ENCODE results near the gene C2orf92.
A peak's percentile ranks its signal among the peaks of the same experiment; 100 is the strongest.

The C2orf92 gene

DNA sequence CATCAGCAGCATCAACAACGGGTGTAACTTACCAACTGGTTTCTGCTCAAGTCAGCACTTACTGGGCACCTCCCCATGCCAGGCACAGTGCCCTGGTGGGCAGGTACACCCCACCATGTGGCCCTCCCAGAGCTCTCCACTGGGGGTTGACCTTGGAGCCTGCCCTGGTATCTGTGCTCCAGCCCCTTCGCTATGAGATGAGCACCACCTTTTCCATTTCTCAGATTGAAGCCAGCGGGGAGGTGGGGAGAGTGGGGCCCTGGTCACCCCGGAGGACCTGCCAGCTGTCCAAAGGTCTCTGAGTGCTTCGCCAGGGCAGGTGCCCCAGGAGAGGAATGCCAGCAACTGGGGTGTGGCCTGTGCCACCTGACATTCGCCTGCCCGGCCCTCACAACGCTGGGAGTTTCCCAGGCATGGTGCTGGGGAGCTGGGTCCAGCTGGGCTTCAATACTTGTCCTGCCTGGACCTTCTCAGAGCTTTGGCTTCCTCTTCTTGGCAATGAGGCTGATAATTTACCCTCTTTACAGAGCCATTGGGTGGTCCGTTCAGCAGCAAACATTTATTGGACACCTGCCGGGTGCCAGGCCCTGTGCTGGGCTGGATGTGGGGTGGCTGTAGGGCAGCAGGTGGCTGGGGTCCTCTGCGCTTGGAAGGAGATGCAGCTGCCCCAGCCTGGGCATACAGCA, 38.0 kb downstream of the C2orf92 start:
- Histone ChIP-seq H2BK120ac (ENCODE audit: low read depth, low read length) (no peak overlapping the region), H2BK12ac (ENCODE audit: low read length in 2 of 2) (no peak overlapping the region), H3K36me3 (ENCODE audit: control insufficient read depth in 1 of 2, insufficient read depth in 2 of 2, low read depth in 1 of 2, low read length in 2 of 2) (no peaks in the 10 kb centered on the region), H3K14ac (ENCODE audit: low read length in 2 of 2) (peak overlapping the region in 1 of 2 experiments; percentile 28), H3K4me2 (ENCODE audit: low read length, poor library complexity, severe bottlenecking) (no peak overlapping the region), H3K23ac (ENCODE audit: low read length in 2 of 2) (no peak overlapping the region), H3K4me1 (ENCODE audit: control insufficient read depth, insufficient read depth, low read depth, low read length) (peaks cover 1% of the 10 kb centered on the region), H3K18ac (ENCODE audit: low read depth in 1 of 2, low read length in 2 of 2) (no peak overlapping the region), H3K79me1 (replicated peaks; ENCODE audit: low read length, poor library complexity, severe bottlenecking) (no peaks in the 10 kb centered on the region), H3K27ac (ENCODE audit: low read length, poor library complexity, severe bottlenecking) (no peak overlapping the region), H2AFZ (ENCODE audit: low read depth, low read length) (no peak overlapping the region), H3K4me3 (ENCODE audit: insufficient read depth in 1 of 2, low read depth in 1 of 2, low read length in 2 of 2) (no peak overlapping the region), H3K27me3 (ENCODE audit: control insufficient read depth in 1 of 2, insufficient read depth in 1 of 2, low read length in 2 of 2) (peaks cover 28 to 33% of the 10 kb centered on the region in 2 experiments), H4K8ac (ENCODE audit: low read length) (peak overlapping the region; percentile 19), H2BK5ac (ENCODE audit: low read depth, low read length, poor library complexity, severe bottlenecking) (no peak overlapping the region), H3K9ac (ENCODE audit: low read length) (no peak overlapping the region), H4K91ac (ENCODE audit: low read length) (no peak overlapping the region), H3K9me3 (ENCODE audit: control insufficient read depth, low read length) (no peaks in the 10 kb centered on the region), H2AK5ac (ENCODE audit: low read length, severe bottlenecking) (no peak overlapping the region), H2BK15ac (ENCODE audit: low read depth, poor library complexity, severe bottlenecking) (no peak overlapping the region), H3K4ac (ENCODE audit: low read depth in 1 of 2, low read length in 2 of 2) (no peak overlapping the region)
- DNase-seq: no peak
- 91% methylated on average over 11 of the region's 11 CpGs for WGBS

DNA sequence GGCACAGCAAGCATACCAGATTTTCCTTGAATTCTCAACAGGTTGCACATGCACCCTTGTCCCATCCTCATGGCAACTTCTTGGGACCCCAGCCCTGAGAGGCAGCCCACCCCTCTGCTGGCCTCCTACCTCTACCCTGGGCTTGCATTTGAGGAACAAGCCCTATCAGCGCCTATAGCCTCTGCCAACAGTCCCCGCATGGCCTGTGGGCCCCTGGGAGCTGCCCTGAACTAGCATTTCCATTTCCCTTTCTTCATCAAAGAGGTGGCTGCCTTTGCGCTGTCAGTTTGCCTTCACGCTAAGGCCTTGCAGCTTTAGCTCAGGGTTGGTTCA, 38.5 kb downstream of the C2orf92 start:
- Histone ChIP-seq H2BK120ac (ENCODE audit: low read depth, low read length) (no peak overlapping the region), H3K9ac (ENCODE audit: low read length) (no peak overlapping the region), H3K4me3 (ENCODE audit: insufficient read depth in 1 of 2, low read depth in 1 of 2, low read length in 2 of 2) (no peak overlapping the region), H3K18ac (ENCODE audit: low read depth in 1 of 2, low read length in 2 of 2) (no peak overlapping the region), H3K4me1 (ENCODE audit: control insufficient read depth, insufficient read depth, low read depth, low read length) (peaks cover 1% of the 10 kb centered on the region), H2BK12ac (ENCODE audit: low read length in 2 of 2) (no peak overlapping the region), H3K4ac (ENCODE audit: low read depth in 1 of 2, low read length in 2 of 2) (no peak overlapping the region), H4K91ac (ENCODE audit: low read length) (no peak overlapping the region), H3K14ac (ENCODE audit: low read length in 2 of 2) (no peak overlapping the region), H3K9me3 (ENCODE audit: control insufficient read depth, low read length) (no peaks in the 10 kb centered on the region), H2BK5ac (ENCODE audit: low read depth, low read length, poor library complexity, severe bottlenecking) (no peak overlapping the region), H3K4me2 (ENCODE audit: low read length, poor library complexity, severe bottlenecking) (no peak overlapping the region), H3K27me3 (ENCODE audit: control insufficient read depth in 1 of 2, insufficient read depth in 1 of 2, low read length in 2 of 2) (peaks cover 28 to 33% of the 10 kb centered on the region in 2 experiments), H3K27ac (ENCODE audit: low read length, poor library complexity, severe bottlenecking) (no peak overlapping the region), H2AK5ac (ENCODE audit: low read length, severe bottlenecking) (no peak overlapping the region), H3K23ac (ENCODE audit: low read length in 2 of 2) (no peak overlapping the region), H2AFZ (ENCODE audit: low read depth, low read length) (no peak overlapping the region), H2BK15ac (ENCODE audit: low read depth, poor library complexity, severe bottlenecking) (no peak overlapping the region), H3K79me1 (replicated peaks; ENCODE audit: low read length, poor library complexity, severe bottlenecking) (no peaks in the 10 kb centered on the region), H3K36me3 (ENCODE audit: control insufficient read depth in 1 of 2, insufficient read depth in 2 of 2, low read depth in 1 of 2, low read length in 2 of 2) (no peaks in the 10 kb centered on the region), H4K8ac (ENCODE audit: low read length) (no peak overlapping the region)
- no peak for DNase-seq
- 97% methylated on average over 4 of the region's 4 CpGs for WGBS

DNA sequence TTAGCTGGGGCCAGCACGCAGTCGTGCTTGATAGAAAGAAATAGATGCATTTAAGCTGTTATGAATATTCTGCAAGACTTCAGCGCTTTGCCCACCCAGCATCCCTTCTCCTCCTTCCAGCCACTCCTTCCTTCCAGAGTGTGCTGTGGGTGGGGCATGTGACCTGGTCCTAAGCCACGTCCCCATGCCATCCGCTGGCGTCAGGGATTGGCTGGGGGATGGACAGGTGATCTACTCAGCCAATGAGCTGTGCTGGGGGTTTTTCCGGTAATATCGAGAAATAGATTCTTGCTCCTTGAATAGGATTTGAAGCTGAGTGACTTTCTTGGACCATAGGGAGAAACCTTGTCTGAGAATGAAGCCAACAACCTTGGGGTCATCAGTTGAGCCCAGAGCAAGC, 39.1 kb downstream of the C2orf92 start:
- H4K8ac ChIP-seq (ENCODE audit: low read length): no peak overlapping the region
- H3K4me1 ChIP-seq (ENCODE audit: control insufficient read depth, insufficient read depth, low read depth, low read length): peaks cover 3% of the 10 kb centered on the region
- no peak overlapping the region for H3K4ac ChIP-seq (ENCODE audit: low read depth in 1 of 2, low read length in 2 of 2)
- H4K91ac ChIP-seq (ENCODE audit: low read length): no peak overlapping the region
- H3K36me3 ChIP-seq (ENCODE audit: control insufficient read depth in 1 of 2, insufficient read depth in 2 of 2, low read depth in 1 of 2, low read length in 2 of 2): no peaks in the 10 kb centered on the region
- no peak overlapping the region for H2AFZ ChIP-seq (ENCODE audit: low read depth, low read length)
- H2AK5ac ChIP-seq (ENCODE audit: low read length, severe bottlenecking): no peak overlapping the region
- no peak overlapping the region for H3K27ac ChIP-seq (ENCODE audit: low read length, poor library complexity, severe bottlenecking)
- no peak overlapping the region for H2BK12ac ChIP-seq (ENCODE audit: low read length in 2 of 2)
- WGBS: 94% methylated on average over 6 of the region's 8 CpGs
- no peaks in the 10 kb centered on the region for H3K79me1 ChIP-seq (replicated peaks; ENCODE audit: low read length, poor library complexity, severe bottlenecking)
- H3K4me3 ChIP-seq (ENCODE audit: insufficient read depth in 1 of 2, low read depth in 1 of 2, low read length in 2 of 2): no peak overlapping the region
- H3K18ac ChIP-seq (ENCODE audit: low read depth in 1 of 2, low read length in 2 of 2): no peak overlapping the region
- H2BK15ac ChIP-seq (ENCODE audit: low read depth, poor library complexity, severe bottlenecking): peak overlapping the region; percentile 26
- no peak overlapping the region for H3K9ac ChIP-seq (ENCODE audit: low read length)
- no peak overlapping the region for H3K14ac ChIP-seq (ENCODE audit: low read length in 2 of 2)
- no peak overlapping the region for H2BK5ac ChIP-seq (ENCODE audit: low read depth, low read length, poor library complexity, severe bottlenecking)
- DNase-seq: no peak
- H3K4me2 ChIP-seq (ENCODE audit: low read length, poor library complexity, severe bottlenecking): no peak overlapping the region
- H2BK120ac ChIP-seq (ENCODE audit: low read depth, low read length): no peak overlapping the region
- no peak overlapping the region for H3K23ac ChIP-seq (ENCODE audit: low read length in 2 of 2)
- H3K9me3 ChIP-seq (ENCODE audit: control insufficient read depth, low read length): no peaks in the 10 kb centered on the region
- H3K27me3 ChIP-seq (ENCODE audit: control insufficient read depth in 1 of 2, insufficient read depth in 1 of 2, low read length in 2 of 2): peaks cover 28 to 33% of the 10 kb centered on the region in 2 experiments

- Histone ChIP-seq H3K23ac (ENCODE audit: low read length in 2 of 2) (no peak overlapping the region), H3K4ac (ENCODE audit: low read depth in 1 of 2, low read length in 2 of 2) (no peak overlapping the region), H3K18ac (ENCODE audit: low read depth in 1 of 2, low read length in 2 of 2) (no peak overlapping the region), H3K36me3 (ENCODE audit: control insufficient read depth in 1 of 2, insufficient read depth in 2 of 2, low read depth in 1 of 2, low read length in 2 of 2) (no peaks in the 10 kb centered on the region), H3K79me1 (replicated peaks; ENCODE audit: low read length, poor library complexity, severe bottlenecking) (no peaks in the 10 kb centered on the region), H3K9me3 (ENCODE audit: control insufficient read depth, low read length) (no peaks in the 10 kb centered on the region), H3K4me3 (ENCODE audit: insufficient read depth in 1 of 2, low read depth in 1 of 2, low read length in 2 of 2) (no peak overlapping the region), H4K8ac (ENCODE audit: low read length) (no peak overlapping the region), H2BK15ac (ENCODE audit: low read depth, poor library complexity, severe bottlenecking) (peak overlapping the region; percentile 54), H2AK5ac (ENCODE audit: low read length, severe bottlenecking) (no peak overlapping the region), H3K14ac (ENCODE audit: low read length in 2 of 2) (no peak overlapping the region), H2AFZ (ENCODE audit: low read depth, low read length) (no peak overlapping the region), H3K4me1 (ENCODE audit: control insufficient read depth, insufficient read depth, low read depth, low read length) (peaks cover 3% of the 10 kb centered on the region), H3K27ac (ENCODE audit: low read length, poor library complexity, severe bottlenecking) (no peak overlapping the region), H2BK12ac (ENCODE audit: low read length in 2 of 2) (no peak overlapping the region), H2BK120ac (ENCODE audit: low read depth, low read length) (no peak overlapping the region), H4K91ac (ENCODE audit: low read length) (no peak overlapping the region), H3K4me2 (ENCODE audit: low read length, poor library complexity, severe bottlenecking) (no peak overlapping the region), H3K27me3 (ENCODE audit: control insufficient read depth in 1 of 2, insufficient read depth in 1 of 2, low read length in 2 of 2) (peaks cover 30 to 54% of the 10 kb centered on the region in 2 experiments), H2BK5ac (ENCODE audit: low read depth, low read length, poor library complexity, severe bottlenecking) (no peak overlapping the region), H3K9ac (ENCODE audit: low read length) (no peak overlapping the region)
- DNase-seq: no peak
- WGBS: 85% methylated on average over 5 of the region's 6 CpGs
Observed at GRCh38 chr2:97711394-97711711, 41.8 kb downstream of the C2orf92 start.
